GM18870 (cell line): ENCODE data around the gene SMARCC2.
"Not testable (repeated sequence)": the region's sequence is repeated elsewhere in the genome, so short reads cannot be mapped to it uniquely, and the experiment has no call there.

Experiments
- ATAC-seq: cut with Tn5 transposase; IDR thresholded peaks from one replicate; pipeline ENCODE4 v1.9.1; 2021; ENCODE audit warnings: moderate library complexity; ENCODE audit not compliant: unreplicated experiment

Gene SMARCC2

GRCh38 chr12:56165369-56165768 lies 23.9 kb downstream of the SMARCC2 start:
- no peak for ATAC-seq

DNA sequence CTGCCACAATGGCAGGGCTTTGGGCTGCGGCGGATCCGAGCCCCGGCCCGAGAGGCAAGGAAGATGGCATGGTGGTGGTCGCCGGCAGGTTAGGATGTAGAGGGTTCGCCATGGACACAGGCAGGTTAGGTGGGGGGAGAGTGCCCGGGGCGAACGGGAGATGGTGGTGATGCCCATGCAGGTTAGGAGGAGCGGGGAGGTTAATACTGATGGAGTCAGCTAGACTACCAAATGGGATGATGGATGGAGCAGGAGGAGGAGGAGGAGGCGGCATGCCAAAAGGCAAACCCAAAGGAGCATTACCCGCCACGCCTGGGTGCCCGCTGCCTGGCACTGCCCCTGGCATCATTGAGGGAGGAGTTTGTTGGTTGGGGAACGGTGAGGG lies 24.9 kb downstream of the SMARCC2 start:
- ATAC-seq = no peak

DNA sequence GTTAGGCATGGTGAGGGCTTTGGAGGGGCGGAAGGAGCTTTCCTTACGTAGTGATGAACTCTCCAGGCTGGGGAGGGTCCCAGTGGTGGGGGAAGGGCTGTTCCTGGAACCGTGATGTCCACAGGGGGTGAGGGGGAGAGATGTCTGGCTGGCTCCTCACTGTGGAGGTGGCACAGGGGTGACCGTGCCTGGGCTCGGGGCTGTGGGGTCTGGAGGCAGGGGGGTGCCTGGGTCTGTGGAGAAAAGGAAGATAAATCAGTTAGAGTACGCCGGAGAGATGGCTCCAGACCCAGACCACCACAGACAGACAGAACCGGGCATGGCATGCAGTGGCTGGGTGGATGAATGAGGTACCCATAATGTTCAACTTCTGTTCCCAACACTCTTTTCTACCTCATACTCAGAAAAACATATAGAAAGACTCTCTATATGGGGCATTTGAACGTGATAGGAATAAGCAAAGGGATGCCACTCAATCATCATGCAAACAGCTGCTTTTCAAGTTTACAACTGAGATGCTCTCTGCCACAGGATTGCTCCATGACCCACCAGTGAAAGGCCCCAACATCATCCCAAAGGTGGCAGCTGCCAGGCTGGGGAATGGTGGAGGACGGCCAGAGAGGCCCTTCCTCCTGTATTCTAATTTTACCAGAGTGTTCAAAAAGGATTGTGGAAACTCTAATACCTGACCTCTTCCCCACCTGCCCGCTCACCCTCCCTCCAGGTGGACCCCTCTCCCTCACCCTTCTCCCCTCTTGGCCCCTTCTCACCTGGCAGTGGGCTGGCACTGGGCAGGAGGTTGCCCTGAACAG lies 25.5 kb downstream of the SMARCC2 start:
- ATAC-seq = no peak

DNA sequence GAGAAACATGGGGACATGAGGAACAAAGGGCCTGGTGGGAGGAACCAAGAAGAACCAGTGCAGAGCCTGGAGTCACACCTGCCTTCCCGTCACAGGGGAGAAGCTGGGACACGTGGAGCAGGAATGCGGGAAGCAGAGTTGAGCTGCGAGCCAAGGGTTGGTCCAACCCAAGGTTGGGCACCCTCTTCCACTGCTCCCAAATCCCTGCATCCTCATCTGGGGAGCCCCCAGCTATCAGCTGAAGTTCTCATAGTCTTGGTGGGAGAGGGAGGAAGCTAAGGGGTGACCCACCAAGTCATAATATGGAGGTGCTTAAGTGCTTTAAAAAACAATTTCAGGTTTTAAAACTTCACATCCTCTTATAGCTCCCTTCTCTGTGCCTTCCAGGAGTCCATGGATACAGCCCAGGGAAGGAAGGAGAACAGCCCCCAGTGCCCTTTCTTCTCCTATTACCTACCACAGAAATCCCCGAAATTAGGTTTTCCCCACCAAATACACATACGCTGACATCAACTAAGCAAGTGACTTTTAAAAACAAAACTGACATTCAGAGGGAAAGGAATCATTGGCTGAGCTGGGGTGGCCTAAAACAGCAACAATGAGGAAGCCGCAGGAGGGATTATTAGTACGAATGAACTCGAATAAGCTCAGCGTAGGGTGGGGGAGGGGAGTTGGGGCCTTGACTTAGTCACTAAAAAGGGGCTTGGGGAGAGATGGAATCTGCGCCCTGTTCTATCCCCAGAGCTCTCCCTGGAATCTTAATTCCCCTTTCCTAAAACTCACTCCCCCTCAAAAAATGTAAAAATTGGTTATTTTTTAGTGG lies 26.6 kb downstream of the SMARCC2 start:
- ATAC-seq = no peak

DNA sequence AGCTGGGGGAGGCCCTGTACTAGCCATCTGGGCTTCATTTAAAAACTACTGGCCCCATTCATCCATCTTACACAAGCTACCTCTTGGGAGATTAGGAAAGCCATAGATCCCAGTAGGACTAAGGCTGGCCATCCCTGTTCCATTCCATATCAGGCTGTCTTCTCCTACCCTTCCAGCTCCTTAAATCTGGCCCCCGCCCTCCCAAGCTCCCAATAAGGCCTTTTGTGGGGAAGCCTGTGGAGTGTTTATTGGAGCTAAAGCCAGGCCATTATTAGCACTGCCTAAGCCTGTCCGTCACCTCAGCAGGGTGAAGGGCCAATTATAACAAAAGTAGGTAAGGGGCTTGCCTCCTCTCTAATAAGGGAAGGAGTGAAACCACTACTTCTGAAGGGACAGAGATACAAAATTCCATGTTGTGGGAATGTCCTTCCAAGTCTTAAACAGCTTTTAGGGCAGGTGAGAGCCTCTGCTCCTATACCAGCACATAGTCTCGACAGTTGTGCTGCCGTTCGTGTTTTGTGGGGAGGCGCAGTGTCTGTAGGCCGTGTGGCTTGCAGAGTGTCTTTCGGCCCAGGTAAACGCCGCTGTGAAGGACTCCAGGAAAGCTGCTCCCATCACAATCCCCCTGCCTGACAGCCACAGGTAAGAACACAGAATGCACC lies 27.5 kb downstream of the SMARCC2 start:
- no peak for ATAC-seq

DNA sequence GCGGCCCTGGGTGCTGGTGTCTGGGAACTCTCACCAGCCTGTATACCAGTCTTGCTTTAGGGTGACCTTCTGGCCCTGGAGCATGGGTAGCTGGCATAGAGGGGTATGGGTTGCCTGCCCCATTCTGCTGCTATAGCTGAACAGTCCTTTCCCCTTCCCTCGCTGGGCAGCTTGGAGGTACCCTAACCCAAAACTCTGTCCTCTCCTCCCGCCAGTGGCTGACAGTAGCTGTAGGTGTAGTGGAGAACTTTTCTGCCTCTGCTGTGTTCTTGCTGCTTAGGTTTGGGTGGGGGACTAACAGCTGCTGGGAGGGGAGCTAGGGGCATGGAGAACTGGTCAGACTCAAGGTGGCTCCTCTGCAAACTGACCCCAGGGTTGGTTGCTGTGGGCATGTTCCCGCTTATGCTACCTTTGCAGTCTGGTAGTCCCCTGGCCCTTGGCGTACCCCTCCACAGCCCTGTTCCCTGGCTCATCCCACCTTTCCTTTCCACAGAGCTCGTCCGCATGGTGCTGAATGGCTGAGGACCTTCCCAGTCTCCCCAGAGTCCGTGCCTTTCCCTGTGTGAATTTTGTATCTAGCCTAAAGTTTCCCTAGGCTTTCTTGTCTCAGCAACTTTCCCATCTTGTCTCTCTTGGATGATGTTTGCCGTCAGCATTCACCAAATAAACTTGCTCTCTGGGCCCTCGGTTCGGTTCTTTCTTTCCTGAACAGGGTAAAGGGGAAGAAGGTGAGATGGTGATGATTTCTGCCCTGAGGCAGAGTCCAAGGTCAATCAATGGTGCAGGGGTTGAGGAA lies 28.2 kb downstream of the SMARCC2 start:
- no peak for ATAC-seq

DNA sequence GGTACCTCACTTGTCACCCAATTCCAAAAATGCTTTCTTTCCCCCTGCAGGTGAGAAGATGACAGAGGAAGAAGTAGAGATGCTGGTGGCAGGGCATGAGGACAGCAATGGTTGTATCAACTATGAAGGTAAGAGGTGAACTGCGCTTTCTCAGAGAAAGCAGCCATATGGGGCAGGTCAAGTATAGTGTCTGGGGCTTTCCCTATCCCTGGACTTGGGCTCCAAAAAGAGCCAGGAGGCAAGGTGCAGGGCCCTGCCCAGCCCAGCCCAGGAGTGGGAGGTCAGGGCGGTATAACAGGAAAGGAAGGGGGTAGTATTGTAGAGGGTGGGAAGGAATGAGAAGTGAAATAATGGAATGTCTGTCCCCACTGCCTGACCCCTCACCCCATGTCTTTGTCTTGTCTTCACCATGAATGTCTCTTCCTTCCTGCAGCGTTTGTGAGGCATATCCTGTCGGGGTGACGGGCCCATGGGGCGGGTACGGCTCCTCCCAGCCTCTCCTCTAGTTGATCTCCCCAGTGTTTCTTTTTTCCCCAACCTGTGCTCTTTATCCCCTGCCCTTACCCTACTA lies 29.0 kb downstream of the SMARCC2 start:
- no peak for ATAC-seq

DNA sequence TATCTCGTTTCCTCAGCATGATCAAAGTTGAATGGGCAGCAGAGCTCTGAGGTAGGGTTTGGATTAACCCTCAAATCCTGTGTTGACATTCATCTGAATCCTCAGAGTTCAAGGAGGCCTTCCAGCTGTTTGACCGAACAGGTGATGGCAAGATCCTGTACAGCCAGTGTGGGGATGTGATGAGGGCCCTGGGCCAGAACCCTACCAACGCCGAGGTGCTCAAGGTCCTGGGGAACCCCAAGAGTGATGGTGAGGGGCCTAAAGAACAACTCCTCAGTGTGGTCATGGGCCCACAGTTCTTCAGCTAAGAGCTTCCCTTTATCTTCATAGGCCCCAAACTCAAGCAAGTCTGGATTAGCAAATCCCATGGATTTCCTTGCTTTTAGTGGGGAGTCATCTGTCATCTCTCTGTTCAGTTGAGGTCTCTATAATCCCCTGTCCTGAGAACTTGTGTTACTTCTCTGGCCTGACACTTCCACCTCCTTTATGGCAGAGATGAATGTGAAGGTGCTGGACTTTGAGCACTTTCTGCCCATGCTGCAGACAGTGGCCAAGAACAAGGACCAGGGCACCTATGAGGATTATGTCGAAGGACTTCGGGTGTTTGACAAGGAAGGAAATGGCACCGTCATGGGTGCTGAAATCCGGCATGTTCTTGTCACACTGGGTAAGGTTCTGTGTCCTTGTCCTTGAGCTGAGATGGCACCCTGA lies 29.6 kb downstream of the SMARCC2 start:
- no peak for ATAC-seq

- no peak for ATAC-seq
These were observed 30.3 kb downstream of the SMARCC2 start for GRCh38 chr12:56158926-56159461.

DNA sequence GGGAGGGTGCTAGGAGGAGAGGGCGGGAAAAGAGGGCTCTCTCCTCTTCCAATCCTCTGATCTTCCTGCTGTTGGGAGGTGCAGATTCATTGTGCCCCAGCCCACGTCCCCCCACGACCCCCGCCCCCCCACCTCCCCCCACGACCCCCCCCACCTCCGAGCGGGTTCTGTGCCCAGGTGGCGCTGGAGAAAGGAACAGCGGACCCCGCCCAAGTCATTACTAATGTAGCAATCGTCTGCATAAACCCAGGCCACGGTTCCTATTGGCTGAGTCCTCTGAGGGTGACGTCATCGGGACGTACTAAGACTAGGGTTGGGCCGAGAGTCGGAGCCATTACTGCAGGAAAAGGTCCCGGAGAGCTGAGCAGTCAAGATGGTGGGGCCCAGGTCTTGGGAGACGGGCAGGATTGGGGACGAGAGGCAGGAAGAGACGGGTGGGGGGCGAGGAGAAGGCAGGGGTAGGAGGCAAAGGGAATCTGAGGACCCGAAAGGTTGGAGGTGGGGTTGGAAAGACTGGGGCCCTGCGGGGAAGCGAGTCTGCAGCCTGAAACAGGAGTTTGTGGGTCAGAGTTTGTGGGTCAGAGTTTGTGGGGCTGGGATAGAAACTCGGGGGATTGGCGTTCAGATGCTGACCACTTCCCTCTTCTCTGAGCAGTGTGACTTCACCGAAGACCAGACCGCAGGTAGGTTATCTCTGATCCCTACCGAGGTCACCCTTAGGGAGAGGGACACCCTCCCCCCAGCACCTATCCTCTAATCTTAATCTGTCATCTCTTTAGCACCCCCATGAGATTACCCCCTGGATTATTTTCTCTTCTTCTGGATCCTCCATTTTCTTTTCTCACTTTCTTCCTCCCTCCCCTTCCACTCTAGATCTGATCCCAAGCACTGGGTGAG lies 31.0 kb downstream of the SMARCC2 start, which contains the start of gene MYL6:
MYL6 (plus strand) TSS at position 331 of the 897 bp plus-strand sequence; CDS start at position 374, 43 bp downstream.
- peak; percentile 75 for ATAC-seq

DNA sequence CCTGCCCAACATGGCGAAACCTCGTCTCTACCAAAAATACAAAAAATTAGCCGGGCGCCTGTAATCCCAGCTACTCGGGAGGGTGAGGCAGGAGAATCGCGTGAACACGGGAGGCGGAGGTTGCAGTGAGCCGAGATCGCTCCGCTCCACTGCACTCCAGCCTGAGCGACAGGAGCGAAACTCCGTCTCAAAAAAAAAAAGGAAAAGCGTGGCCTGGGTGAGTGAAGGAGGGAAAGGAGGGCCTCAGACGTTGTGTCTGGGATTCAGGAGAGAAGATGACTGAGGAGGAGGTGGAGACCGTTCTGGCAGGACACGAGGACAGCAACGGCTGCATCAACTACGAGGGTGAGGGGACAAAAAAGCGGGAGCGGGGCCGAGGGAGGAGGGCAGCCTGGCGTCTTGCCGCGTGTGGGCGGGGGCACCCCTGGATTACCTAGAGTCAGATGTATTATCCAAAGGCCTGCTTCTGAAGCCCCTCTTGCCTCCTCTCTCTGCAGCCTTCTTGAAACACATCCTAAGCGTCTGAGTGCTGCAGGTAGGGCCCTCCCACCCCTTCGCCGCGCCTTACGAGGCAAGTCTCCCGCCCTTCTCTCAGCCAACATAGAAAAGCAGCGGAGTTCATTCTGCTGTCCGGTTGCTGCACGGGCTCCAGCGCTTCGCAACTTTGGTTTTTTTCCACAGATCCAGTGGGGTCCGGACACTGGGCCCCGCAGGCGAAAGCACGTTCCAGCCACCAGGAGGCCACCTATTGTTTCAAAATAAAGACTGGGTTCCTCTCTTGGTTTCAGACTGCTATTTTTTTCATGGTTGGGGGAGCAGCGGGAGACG lies 31.9 kb downstream of the SMARCC2 start:
- peak; percentile 25 for ATAC-seq

DNA sequence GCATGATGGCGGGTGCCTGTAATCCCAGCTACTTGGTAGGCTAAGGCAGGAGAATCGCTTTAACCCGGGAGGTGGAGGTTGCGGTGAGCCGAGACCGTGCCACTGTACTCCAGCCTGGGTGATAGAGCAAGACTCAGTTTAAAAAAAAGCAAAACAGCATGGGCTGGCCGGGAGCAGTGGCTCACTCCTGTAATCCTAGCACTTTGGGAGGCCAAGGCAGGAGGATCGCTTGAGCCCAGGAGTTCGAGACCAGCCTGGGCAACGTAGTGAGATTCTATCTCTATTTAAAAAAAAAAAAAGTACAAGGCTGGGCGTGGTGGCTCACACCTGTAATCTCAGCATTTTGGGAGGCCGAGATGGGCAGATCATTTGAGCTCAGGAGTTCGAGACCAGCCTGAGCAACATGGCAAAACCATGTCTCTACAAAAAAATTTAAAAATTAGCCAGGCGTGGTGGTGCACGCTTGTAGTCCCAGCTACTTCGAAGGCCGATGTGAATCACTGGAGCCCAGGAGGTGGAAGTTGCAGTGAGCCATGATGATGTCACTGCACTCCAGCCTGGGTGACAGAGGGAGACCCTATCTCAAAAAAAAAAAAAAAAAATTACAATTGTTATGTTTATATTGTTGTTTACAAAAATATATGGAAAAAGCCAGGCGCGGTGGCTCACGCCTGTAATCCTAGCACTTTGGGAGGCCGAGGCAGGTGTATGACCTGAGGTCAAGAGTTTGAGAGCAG lies 32.7 kb downstream of the SMARCC2 start:
- ATAC-seq = not testable (repeated sequence)

- ATAC-seq = no peak
These were observed 33.9 kb downstream of the SMARCC2 start for GRCh38 chr12:56155256-56155845.

DNA sequence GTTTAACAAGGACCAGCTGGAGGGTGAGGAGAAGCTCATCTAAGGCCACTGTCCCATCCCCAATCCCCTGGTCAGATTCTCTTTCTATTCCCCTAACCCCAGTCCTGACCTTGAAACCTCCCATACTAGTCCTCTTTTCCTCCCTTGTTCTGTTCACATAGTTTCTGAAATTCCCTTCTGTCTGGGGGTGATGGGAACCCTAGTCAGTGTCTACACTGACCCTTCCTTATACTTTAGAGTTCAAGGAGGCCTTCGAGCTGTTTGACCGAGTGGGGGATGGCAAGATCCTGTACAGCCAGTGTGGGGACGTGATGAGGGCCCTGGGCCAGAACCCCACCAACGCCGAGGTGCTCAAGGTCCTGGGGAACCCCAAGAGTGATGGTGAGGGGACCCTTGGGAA lies 34.5 kb downstream of the SMARCC2 start:
- ATAC-seq = no peak

DNA sequence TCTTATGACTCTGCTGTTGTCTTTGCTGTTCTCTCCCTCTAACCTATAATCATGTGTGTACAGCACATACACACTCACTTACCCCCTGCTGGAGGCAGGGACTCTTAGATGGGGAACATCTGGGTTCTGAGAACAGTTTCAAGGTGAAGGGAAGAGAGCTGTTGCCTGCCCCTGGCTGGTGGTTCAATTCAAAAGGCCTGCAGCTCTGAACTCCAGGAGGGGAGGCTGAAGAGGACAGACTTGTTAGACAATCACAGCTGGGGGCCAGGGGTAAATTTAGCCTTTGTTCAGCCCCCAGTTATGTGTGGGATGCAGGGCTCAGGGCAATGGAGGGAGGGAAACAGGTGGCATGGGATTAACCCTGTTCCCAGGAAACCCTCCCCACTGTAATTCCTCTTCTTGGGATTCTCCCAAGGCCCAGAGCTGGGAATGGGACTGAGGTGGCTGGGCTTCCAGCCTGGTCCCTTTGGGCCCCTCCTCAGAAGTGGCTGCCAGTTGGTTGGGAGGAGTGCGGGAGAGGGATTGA lies 35.0 kb downstream of the SMARCC2 start:
- no peak for ATAC-seq

DNA sequence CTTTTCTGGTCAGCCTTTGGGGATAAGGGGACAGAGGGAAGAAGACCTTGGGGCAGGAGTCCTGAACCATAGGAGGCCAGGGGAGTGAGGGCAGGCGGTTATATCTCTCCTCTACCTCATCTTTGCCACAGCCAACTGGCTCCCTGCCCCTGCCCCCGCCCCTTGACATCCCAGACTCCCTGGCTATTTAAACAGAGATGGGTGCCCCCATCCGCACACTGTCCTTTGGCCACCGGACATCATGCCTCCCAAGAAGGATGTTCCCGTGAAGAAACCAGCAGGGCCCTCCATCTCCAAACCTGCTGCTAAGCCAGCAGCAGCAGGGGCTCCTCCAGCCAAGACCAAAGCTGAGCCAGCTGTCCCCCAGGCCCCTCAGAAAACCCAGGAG lies 35.6 kb downstream of the SMARCC2 start:
- no peak for ATAC-seq
